WTC11 (cell line): ENCODE data around the gene STK10.

Source experiments
- ATF2 ChIP-seq: sonication (generic); formaldehyde crosslinking; IDR thresholded peaks from 2 replicates; pipeline ENCODE4 v1.8.1; 2022; ENCODE audit warnings: low read depth, missing genetic modification reagents, borderline replicate concordance
- CREB1 ChIP-seq: sonication (generic); formaldehyde crosslinking; IDR thresholded peaks from 2 replicates; pipeline ENCODE4 v1.8.0; 2023; ENCODE audit warnings: mild to moderate bottlenecking, missing genetic modification reagents
- CTCF ChIP-seq: fragments of 200-600 bp; IDR thresholded peaks from 2 replicates; pipeline ENCODE4 v1.8.0; 2022; ENCODE audit warnings: antibody characterized with exemption
- E2F1 ChIP-seq: sonication (generic); formaldehyde crosslinking; IDR thresholded peaks from 2 replicates; pipeline ENCODE4 v1.8.0; 2022; ENCODE audit warnings: mild to moderate bottlenecking, missing genetic modification reagents
- FOXP1 ChIP-seq: sonication (generic); formaldehyde crosslinking; IDR thresholded peaks from 2 replicates; pipeline ENCODE4 v1.8.0; 2022; ENCODE audit warnings: missing genetic modification reagents, mild to moderate bottlenecking, moderate library complexity, borderline replicate concordance
- IRF1 ChIP-seq: sonication (generic); formaldehyde crosslinking; IDR thresholded peaks from 2 replicates; pipeline ENCODE4 v1.8.0; 2023; ENCODE audit warnings: missing genetic modification reagents
- NFE2L1 ChIP-seq: sonication (generic); formaldehyde crosslinking; IDR thresholded peaks from 2 replicates; pipeline ENCODE4 v1.8.1; 2023; ENCODE audit warnings: missing genetic modification reagents
- PREB ChIP-seq: sonication (generic); formaldehyde crosslinking; IDR thresholded peaks from 2 replicates; pipeline ENCODE4 v1.8.1; 2022; ENCODE audit warnings: mild to moderate bottlenecking, missing genetic modification reagents, moderate library complexity, borderline replicate concordance
- RELA ChIP-seq: sonication (generic); formaldehyde crosslinking; IDR thresholded peaks from 2 replicates; pipeline ENCODE4 v1.8.1; 2022; ENCODE audit warnings: missing genetic modification reagents, mild to moderate bottlenecking, borderline replicate concordance
- SMAD4 ChIP-seq: sonication (generic); formaldehyde crosslinking; IDR thresholded peaks from 2 replicates; pipeline ENCODE4 v1.8.0; 2022; ENCODE audit warnings: mild to moderate bottlenecking, missing genetic modification reagents

GRCh38 chr5:172110260-172110815, 77.7 kb downstream of the STK10 start:
- TF ChIP-seq SMAD4, result no peak
- no peak for TF ChIP-seq NFE2L1 (CRISPR knock-in tag)
- no peak for TF ChIP-seq FOXP1 (CRISPR knock-in tag)
- no peak for TF ChIP-seq CTCF
- TF ChIP-seq CREB1, result no peak
- no peak for TF ChIP-seq IRF1 (CRISPR knock-in tag)
- TF ChIP-seq ATF2 (CRISPR knock-in tag), result no peak
- TF ChIP-seq E2F1, result no peak
- TF ChIP-seq PREB, result no peak
- no peak for TF ChIP-seq RELA
